ENCODE data around the gene KLHL17. TPM values are rescaled to one million over a fixed set of nuclear protein-coding genes. Genes with fewer than 3 reads are reported as not detected.
A peak's percentile ranks its signal among the peaks of the same experiment; 100 is the strongest.

The KLHL17 gene
- total and polyA plus RNA-seq, 9 of the 15 experiments (the other 6 are each of a cell fraction or from before 2014, with no cell fraction given) = 0.14 to 84.8 (median 13.0) TPM

DNA sequence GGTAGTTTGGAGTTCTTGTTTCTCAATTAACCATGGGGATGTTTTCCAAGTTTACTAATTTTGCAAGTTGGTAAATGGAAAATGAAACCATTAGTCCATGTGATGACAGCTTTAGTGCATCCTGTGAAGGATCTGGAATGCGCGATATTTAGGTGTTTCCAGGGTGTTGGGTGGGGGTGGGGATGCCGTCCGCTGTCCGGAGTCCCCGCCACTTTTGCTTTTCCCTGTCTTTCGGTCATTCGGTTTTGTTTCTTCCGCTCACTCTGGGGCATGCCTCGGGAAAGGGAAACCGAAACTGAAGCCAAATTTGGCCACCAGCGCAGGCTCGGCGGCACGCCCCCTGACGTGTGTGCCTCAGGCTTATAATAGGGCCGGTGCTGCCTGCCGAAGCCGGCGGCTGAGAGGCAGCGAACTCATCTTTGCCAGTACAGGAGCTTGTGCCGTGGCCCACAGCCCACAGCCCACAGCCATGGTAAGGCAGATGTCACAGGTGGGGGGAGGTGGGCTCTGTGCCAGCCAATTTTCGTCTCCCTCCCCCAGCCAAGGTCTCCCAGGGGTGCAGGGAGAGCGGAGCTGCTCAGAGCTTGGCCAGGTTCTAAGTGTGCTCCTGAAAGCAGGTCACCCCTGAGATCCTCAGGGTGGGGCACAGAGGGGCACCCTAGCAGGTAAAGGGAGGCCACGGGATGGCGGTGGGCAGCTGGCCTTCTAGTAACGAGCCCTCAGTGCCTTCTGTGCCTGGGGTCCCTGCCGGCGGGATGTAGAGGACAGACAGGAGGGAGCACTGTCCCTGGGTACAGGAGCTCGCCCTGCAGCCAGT, 52.9 kb downstream of the KLHL17 start, which contains the start of gene ISG15 (continued):
- TF ChIP-seq FOXA1 (IDR thresholded peaks at IDR 0.05; ENCODE audit: borderline replicate concordance) (no peak), FOXM1 (IDR thresholded peaks at IDR 0.05; ENCODE audit: low read depth) (peak; percentile 85; the same call in 1 of the 2 replicates), FOXM1 (CRISPR knock-in tag; IDR thresholded peaks at IDR 0.05; ENCODE audit: low read depth) (no peak), IRF2 (CRISPR knock-in tag; IDR thresholded peaks at IDR 0.05) (peak; percentile 100), YBX1 (IDR thresholded peaks at IDR 0.05) (no peak), SUPT5H (IDR thresholded peaks at IDR 0.05) (peak; percentile 68), MTA1 (IDR thresholded peaks at IDR 0.05; ENCODE audit: borderline replicate concordance) (0 out of 2 replicates have a peak, but pooled peaks have one; percentile 9), SOX6 (IDR thresholded peaks at IDR 0.05) (peak; percentile 69; the same call in 1 of the 2 replicates), KAT2B (IDR thresholded peaks at IDR 0.05; ENCODE audit: low read depth, low read length) (no peak), ARNT (IDR thresholded peaks at IDR 0.05) (peak in 1 of 2 experiments; percentile 84; a peak in 2 of 4 replicates), ZNF121 (CRISPR knock-in tag; conservative IDR thresholded peaks at IDR 0.05) (no peak; the same call in 1 of the 2 replicates), TCFL5 (CRISPR knock-in tag; conservative IDR thresholded peaks at IDR 0.05) (no peak), LCOR (CRISPR knock-in tag; IDR thresholded peaks at IDR 0.05) (peak; percentile 96), NR3C1 (CRISPR knock-in tag; IDR thresholded peaks at IDR 0.05) (no peak), POLR2AphosphoS5 (IDR thresholded peaks at IDR 0.05; ENCODE audit: control insufficient read depth, insufficient read depth, low read depth, low read length) (peak; percentile 41; the same call in 1 of the 2 replicates), PCBP2 (IDR thresholded peaks at IDR 0.05; ENCODE audit: low read depth, low read length, poor library complexity, severe bottlenecking) (no peak), MCM2 (IDR thresholded peaks at IDR 0.05; ENCODE audit: low read depth) (no peak), SNRNP70 (optimal IDR thresholded peaks at IDR 0.05; ENCODE audit: low read depth, low read length) (no peak)
- TF ChIP-seq, protein P1, sequence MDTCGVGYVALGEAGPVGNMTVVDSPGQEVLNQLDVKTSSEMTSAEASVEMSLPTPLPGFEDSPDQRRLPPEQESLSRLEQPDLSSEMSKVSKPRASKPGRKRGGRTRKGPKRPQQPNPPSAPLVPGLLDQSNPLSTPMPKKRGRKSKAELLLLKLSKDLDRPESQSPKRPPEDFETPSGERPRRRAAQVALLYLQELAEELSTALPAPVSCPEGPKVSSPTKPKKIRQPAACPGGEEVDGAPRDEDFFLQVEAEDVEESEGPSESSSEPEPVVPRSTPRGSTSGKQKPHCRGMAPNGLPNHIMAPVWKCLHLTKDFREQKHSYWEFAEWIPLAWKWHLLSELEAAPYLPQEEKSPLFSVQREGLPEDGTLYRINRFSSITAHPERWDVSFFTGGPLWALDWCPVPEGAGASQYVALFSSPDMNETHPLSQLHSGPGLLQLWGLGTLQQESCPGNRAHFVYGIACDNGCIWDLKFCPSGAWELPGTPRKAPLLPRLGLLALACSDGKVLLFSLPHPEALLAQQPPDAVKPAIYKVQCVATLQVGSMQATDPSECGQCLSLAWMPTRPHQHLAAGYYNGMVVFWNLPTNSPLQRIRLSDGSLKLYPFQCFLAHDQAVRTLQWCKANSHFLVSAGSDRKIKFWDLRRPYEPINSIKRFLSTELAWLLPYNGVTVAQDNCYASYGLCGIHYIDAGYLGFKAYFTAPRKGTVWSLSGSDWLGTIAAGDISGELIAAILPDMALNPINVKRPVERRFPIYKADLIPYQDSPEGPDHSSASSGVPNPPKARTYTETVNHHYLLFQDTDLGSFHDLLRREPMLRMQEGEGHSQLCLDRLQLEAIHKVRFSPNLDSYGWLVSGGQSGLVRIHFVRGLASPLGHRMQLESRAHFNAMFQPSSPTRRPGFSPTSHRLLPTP (IDR thresholded peaks at IDR 0.05; ENCODE audit: borderline replicate concordance, extremely low read depth, insufficient read length) = no peak
- TF ChIP-seq, protein P2, sequence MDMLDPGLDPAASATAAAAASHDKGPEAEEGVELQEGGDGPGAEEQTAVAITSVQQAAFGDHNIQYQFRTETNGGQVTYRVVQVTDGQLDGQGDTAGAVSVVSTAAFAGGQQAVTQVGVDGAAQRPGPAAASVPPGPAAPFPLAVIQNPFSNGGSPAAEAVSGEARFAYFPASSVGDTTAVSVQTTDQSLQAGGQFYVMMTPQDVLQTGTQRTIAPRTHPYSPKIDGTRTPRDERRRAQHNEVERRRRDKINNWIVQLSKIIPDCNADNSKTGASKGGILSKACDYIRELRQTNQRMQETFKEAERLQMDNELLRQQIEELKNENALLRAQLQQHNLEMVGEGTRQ (CRISPR knock-in tag; IDR thresholded peaks at IDR 0.05) = no peak
- TF ChIP-seq, protein P3, sequence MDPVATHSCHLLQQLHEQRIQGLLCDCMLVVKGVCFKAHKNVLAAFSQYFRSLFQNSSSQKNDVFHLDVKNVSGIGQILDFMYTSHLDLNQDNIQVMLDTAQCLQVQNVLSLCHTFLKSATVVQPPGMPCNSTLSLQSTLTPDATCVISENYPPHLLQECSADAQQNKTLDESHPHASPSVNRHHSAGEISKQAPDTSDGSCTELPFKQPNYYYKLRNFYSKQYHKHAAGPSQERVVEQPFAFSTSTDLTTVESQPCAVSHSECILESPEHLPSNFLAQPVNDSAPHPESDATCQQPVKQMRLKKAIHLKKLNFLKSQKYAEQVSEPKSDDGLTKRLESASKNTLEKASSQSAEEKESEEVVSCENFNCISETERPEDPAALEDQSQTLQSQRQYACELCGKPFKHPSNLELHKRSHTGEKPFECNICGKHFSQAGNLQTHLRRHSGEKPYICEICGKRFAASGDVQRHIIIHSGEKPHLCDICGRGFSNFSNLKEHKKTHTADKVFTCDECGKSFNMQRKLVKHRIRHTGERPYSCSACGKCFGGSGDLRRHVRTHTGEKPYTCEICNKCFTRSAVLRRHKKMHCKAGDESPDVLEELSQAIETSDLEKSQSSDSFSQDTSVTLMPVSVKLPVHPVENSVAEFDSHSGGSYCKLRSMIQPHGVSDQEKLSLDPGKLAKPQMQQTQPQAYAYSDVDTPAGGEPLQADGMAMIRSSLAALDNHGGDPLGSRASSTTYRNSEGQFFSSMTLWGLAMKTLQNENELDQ (CRISPR knock-in tag; IDR thresholded peaks at IDR 0.05; ENCODE audit: borderline replicate concordance) = peak; percentile 82; the same call in 1 of the 2 replicates
- TF ChIP-seq, protein P4, sequence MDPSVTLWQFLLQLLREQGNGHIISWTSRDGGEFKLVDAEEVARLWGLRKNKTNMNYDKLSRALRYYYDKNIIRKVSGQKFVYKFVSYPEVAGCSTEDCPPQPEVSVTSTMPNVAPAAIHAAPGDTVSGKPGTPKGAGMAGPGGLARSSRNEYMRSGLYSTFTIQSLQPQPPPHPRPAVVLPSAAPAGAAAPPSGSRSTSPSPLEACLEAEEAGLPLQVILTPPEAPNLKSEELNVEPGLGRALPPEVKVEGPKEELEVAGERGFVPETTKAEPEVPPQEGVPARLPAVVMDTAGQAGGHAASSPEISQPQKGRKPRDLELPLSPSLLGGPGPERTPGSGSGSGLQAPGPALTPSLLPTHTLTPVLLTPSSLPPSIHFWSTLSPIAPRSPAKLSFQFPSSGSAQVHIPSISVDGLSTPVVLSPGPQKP (CRISPR knock-in tag; IDR thresholded peaks at IDR 0.05) = no peak
